Activated CD4-positive, alpha-beta T cell treated with anti-CD3 and anti-CD28 coated beads, Interleukin-2, amount 50 U/mL, for 48 hours (primary cell): ENCODE results near the gene HOXD3.
A peak's percentile ranks its signal among the peaks of the same experiment; 100 is the strongest.

ENCODE experiments used
- DNase-seq, 2 experiments: peaks; one replicate each; pipeline ENCODE4 v3.0.0-alpha.2; 2020

HOXD3 gene

DNA sequence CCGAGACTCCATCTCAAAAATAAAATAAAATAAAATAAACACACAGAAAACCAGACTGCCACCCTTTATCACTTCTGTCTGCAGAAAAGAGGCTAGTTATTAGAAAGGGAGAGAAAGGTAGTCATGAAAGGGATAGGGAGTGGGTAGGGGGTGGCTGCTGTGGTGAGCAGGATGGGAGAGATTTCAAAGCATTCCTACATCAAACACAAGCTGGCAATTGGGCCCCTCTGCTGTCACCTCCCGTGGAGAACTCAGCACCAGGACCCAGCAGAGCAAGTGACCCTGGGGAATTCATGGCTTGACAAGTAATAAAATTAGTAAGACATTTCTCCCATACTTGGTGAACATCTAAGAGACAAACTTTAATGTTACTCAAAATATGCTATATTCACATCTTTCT is 27.6 kb downstream of the HOXD3 start:
- no peak for DNase-seq

DNA sequence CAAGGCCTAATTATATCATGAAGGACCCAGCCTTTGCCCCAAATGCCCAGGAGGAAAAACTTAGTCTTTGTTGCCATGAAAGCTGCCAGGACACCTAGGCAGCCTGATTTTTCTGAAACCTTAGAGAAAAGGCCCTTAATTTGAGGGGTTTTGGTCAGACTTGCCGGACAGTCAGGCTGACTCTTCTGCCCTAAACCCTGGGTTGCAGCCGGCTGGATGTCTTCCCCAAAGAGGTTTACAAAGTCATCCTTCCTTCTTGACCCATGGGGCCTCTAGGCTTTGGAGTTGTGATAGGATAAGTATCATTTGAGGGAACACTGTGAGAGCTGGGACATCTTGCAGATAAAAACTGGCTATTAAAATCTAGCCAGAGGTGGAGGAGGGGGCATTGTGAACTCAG is 28.9 kb downstream of the HOXD3 start:
- no peak for DNase-seq

DNA sequence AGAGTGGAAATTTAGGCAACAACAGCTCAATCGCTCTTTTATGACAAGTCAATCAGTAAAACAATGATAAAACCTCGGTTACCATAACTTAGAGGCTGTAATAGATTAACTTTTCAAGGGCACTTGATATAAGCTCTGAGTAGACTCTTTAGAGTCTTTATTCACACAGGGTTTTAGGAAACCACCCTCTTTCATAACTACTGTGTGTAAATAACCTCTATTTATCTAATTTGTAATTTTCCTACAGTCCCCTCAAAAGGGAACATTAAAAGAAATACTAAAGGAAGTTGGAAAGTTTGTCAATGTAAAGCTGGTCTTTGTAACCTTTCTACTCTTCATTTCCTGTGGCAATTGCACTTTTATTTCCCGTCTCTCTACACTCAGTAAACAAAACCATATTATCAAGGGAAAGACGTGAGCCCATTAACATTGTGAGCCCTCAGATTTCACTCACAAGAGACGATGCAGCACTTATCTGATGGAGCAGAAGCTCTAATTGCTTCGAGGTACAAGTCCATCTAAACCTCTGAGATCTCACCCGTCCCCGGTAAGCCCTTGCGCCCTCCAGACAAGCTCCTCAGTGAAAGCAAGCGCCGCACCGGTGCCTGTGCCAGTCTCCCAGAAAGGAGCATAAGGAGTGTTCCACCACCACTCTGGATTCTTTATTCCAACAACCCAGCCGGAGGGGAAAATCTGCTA is 30.2 kb downstream of the HOXD3 start:
- no peak for DNase-seq

DNA sequence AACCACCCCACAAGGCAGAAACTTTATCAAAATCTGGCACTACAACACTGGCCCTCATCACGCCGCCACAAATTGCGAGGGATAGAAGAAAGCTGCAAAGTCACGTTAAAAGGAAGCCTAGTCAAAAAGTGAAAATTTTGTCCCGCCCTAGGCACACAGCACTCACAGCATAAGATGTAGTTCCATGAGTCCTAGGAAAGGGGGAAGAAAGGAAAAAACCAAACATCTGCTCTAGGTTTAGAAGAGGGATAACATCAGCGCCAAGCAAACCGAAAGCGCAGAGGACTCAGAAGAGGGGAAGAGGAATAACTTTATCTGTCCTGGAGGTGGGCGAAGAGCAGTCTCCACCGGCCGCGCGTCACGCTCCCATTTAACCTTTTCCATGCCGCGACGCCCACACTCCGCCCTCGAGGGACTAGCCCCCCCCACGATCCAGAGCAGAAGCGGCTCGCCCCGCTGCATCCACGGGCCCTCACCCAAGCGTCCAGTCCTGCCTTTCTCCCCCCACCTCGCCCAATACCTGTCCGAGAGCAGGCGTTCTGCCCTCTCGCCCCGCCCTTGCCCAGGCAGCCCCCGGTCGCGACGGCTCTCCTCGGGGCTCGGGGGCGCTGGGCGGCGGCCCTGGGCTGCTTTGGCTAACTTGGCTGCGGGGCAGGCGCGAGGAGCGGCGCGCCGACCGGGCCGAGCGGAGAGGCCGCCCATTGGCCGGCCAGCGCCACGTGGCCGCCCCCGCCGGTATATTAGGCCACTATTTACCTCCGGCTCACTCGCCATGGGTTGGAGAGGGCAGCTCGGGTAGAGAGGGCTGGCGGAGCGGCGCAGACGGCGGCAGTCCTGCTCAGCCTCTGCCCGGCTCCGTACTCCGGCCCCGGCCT is 31.0 kb downstream of the HOXD3 start, which contains the start of gene HOXD1:
Gene HOXD1 (plus strand): TSS at position 770 of the 875 bp plus-strand sequence. CDS start 134 bp downstream, outside the sequence.
- no peak for DNase-seq

DNA sequence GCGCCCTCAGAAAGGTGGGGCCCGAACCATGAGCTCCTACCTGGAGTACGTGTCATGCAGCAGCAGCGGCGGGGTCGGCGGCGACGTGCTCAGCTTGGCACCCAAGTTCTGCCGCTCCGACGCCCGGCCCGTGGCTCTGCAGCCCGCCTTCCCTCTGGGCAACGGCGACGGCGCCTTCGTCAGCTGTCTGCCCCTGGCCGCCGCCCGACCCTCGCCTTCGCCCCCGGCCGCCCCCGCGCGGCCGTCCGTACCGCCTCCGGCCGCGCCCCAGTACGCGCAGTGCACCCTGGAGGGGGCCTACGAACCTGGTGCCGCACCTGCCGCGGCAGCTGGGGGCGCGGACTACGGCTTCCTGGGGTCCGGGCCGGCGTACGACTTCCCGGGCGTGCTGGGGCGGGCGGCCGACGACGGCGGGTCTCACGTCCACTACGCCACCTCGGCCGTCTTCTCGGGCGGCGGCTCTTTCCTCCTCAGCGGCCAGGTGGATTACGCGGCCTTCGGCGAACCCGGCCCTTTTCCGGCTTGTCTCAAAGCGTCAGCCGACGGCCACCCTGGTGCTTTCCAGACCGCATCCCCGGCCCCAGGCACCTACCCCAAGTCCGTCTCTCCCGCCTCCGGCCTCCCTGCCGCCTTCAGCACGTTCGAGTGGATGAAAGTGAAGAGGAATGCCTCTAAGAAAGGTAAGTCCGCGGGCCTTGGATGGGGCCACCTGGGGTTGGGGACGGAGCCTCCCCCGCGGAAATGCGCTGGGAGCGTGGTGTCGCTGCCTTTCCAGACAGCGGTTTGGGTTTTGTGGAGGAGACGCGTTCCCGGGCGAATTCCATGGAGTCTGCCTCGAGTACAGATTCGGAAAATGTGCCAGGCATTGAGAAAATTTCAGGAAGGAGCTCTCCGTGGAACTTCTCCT is 31.9 kb downstream of the HOXD3 start:
- peak in 1 of 2 experiments; percentile 7 for DNase-seq

DNA sequence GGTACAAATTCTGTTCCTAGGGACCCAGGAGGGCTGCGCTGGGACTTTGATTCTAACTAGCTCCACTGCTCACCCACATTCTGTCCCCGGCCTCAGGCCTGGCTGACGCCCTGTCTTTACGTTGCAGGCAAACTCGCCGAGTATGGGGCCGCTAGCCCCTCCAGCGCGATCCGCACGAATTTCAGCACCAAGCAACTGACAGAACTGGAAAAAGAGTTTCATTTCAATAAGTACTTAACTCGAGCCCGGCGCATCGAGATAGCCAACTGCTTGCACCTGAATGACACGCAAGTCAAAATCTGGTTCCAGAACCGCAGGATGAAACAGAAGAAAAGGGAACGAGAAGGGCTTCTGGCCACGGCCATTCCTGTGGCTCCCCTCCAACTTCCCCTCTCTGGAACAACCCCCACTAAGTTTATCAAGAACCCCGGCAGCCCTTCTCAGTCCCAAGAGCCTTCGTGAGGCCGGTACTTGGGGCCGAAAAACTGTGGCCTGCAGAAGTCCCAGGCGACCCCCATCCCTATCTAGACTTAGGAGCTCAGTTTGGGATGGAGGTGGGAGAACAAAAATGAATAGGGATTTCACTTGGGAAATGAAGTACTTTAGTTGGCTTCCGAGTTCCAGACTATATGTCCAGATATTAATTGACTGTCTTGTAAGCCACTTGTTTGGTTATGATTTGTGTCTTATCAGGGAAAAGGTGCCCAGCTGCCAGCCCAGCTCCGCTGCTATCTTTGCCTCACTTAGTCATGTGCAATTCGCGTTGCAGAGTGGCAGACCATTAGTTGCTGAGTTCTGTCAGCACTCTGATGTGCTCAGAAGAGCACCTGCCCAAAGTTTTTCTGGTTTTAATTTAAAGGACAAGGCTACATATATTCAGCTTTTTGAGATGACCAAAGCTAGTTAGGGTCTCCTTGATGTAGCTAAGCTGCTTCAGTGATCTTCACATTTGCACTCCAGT is 32.9 kb downstream of the HOXD3 start:
- no peak for DNase-seq

DNA sequence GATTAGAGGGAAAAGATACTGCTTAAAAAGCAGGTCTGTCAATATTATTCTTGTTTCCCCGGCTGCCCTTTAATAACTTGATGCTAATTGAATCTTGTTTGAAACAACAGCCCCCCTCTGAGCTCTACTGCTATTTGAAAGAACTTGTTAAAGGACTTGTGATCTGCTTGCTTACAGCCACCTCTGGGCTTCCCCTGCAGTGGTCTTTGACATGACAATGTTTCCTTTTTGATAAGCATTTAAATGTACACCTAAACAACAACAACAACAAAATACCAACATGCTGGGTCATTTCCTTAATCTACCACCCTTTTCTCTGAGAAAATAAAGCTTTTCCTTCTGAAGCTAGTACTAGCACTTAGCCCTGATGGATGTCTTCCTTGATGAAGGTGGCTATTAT is 35.2 kb downstream of the HOXD3 start:
- DNase-seq: no peak

DNA sequence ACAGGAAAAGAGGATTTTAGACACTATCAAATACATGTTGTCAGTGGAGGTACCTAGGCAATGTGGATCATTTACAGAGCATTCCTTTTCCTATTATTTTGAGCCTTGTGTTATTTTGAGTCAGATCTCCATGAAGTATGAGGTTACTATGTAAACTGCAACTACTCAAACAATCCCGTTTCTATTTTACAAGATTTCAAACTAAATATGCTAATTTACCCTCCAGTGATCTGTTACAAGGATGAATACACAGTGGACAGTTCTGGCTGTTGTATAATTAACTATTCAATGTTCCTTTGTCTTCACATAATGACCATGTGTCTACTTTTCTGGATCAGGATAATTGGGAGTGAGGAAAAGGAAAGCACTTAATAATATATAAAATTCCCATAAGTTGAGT is 35.9 kb downstream of the HOXD3 start:
- DNase-seq: no peak

DNA sequence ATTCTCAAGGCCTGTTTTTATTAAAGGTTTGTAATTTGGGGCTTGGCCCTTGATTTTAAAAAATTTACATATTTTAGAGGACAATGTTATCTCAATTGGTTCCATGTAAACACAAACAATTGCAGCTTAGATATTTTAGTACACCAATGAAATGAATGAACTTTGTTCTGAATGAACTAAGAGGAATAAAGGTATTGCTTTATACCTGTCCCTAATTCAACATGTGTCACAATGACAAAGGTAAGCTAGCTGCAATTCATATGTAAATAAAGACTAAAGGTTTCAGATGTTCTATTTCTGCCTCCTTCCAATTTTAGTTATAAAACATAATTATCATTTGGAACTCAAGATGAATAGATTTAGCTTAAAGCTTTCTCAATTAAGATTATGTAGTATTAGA is 42.8 kb downstream of the HOXD3 start:
- no peak for DNase-seq

DNA sequence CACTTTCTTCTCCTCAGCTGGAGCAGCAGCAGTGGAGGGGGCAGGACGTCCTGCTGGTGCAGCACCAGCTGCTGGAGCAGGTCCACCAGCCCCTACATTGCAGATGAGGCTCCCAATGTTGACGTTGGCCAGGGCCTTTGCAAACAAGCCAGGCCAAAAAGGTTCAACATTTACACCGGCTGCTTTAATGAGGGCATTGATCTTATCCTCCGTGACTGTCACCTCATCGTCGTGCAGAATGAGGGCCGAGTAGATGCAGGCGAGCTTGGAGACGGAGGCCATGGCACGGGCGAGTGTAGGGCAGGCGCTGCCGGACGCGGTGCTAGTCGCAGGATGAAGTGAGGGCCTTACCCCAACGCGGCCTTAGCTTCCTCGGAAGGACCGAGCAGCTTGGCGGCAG is 43.9 kb downstream of the HOXD3 start:
- DNase-seq: no peak

DNA sequence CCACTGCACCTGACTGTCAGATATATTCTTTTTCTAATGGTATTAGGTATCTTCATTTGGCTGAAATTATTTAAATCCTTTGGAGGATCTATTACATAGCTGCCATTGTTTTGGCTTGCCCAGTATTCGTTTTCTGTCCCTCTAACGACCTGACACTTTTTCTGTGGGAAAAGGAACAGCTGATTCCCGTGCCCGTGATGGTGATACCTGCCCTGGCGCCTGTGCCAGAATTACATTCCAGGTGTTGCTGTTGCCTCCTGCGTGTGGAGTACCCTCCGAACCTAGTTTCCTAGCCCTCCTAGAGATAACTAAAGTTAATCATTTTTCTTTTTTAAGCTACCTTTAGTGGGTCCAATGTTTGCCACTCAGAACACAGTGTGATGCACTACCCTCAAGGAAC is 45.4 kb downstream of the HOXD3 start:
- no peak for DNase-seq

DNA sequence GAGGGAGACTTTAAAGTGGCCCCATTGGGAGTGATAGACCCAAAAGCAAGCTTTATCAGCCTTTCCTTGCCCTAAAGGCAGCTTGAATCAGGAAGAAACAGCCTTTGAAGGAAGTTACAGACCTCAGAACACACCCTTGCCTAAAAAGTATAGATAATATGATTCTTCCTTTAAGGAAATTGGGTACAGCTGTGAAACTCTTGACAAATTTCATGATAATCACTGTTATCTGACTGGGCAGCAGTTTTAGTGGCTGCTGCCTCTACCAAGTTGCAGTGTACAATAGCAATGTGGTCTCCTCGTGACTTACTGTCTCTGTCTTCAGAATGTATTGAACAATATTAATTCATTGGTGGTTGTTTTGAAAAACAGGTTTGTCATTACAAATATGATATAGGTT is 48.0 kb downstream of the HOXD3 start:
- no peak for DNase-seq

DNA sequence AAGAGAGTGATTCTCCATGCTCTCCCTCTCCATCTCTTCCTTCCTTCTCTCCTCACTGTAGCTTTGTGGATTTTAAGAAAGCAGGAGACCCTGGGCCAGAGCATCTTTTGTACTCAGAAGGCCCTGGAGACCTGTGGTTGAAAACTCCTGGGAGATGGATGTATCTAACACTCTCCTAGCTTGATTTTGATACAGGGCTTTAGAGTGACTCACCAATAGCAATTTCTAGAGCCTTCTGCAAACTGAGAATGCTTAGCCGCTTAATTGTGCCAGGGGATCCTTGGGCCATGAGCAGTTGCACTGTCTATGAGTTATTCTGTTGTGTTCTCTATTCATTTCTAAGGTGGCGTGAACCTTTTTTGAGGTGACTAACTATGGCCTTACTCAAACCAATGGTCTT is 49.0 kb downstream of the HOXD3 start:
- no peak for DNase-seq

DNA sequence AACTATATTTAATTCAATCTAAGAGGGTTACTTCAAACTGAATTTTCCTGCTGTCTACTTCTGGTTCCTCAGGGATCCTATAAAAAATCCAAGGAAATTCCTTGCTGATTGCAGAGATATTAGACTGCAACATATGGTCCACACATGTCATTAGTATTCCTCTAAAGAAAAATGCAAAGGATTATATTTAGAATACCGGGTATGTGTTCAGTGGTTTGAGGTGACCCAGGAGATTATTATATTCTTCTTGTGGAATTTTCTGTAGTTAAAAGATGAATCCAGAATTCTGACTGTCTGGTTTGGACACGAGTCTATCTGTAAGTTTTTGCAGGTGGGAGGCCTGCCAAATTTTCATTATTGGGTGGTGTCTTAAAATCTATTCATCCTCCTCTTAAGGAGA is 49.6 kb downstream of the HOXD3 start:
- DNase-seq: no peak

DNA sequence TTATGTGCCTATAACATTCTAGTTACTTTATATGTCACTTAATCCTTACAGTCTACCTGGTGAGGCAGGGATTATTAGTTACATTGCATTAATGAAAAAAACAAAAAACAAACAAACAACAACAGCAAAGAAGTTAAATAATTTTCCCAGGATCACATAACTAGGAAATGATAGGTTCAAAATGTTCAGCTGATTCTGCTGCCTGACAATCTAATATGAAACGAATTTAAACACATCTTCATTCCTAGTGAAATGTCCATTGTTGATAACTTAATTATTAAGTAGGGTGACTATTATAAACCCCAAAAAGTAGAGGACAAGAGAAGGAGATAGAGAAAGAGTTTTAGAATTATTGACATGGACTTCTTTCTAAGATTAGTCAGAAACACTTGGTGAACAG is 54.0 kb downstream of the HOXD3 start:
- DNase-seq: no peak

DNA sequence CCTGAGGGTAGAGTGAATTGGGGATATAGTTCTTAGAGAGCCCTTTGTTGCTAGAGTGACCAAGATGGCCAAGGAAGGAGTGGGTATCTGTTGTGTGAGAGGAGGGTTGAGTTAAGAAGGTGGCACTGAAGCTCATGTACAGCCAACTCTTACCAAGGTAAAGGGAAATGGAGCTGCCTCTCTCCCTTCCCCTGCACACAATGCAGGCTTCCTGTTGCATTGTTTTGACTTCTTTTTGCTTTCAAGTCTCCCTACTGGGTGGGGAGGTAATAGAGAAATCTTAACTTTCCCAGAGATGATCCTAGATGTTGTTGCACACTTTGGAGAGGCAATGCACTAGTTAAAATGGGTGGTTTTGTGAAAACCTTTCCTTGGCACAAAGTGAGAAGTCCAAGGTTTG is 55.2 kb downstream of the HOXD3 start:
- no peak for DNase-seq

DNA sequence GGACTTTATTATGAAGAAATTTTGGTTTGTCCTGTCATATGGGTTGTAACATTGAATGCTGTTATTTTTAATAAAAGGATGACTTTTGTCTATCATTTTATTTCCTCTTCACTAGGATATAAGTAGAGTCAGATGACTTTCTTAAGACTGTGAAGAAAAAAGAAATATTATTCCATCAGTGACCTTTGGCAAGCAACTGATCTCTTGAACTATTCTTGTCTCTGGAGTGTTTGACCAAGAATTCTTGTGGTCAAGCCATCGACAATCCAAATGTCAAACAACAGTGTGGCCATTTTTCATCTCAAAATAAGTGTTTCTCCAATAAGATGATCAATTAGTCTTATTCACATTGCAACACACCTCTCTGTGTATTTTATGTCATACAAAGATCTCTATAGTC is 56.3 kb downstream of the HOXD3 start:
- no peak for DNase-seq
